Measurements from ENCODE around the gene CEP95.

Gene CEP95

GRCh38 chr17:64579917-64580316, 73.1 kb downstream of the CEP95 start:
- no peak overlapping the region for H2AFZ ChIP-seq
- H3K4me1 ChIP-seq: no peaks in the 10 kb centered on the region
- H3K9me3 ChIP-seq (ENCODE audit: control insufficient read depth, low read length): no peaks in the 10 kb centered on the region
- H3K9ac ChIP-seq: no peak overlapping the region
- no peak for TF ChIP-seq CTCF (IDR thresholded peaks at IDR 0.05)
- no peak overlapping the region for H3K4me3 ChIP-seq (ENCODE audit: low read depth, low read length)
- no peaks in the 10 kb centered on the region for H3K27me3 ChIP-seq (ENCODE audit: control insufficient read depth, insufficient read depth, low read length)
- no peaks in the 10 kb centered on the region for H3K36me3 ChIP-seq (ENCODE audit: control insufficient read depth, insufficient read depth, low read length)
- no peaks in the 10 kb centered on the region for H3K79me2 ChIP-seq
- H3K27ac ChIP-seq: no peak overlapping the region
- no peak overlapping the region for H3K4me2 ChIP-seq (ENCODE audit: low read length)

GRCh38 chr17:64580384-64581315, 73.9 kb downstream of the CEP95 start:
- no peaks in the 10 kb centered on the region for H3K27me3 ChIP-seq (ENCODE audit: control insufficient read depth, insufficient read depth, low read length)
- no peaks in the 10 kb centered on the region for H3K4me1 ChIP-seq
- H3K79me2 ChIP-seq: no peaks in the 10 kb centered on the region
- no peak overlapping the region for H3K4me2 ChIP-seq (ENCODE audit: low read length)
- H3K36me3 ChIP-seq (ENCODE audit: control insufficient read depth, insufficient read depth, low read length): no peaks in the 10 kb centered on the region
- no peak overlapping the region for H3K4me3 ChIP-seq (ENCODE audit: low read depth, low read length)
- H2AFZ ChIP-seq: no peak overlapping the region
- no peaks in the 10 kb centered on the region for H3K9me3 ChIP-seq (ENCODE audit: control insufficient read depth, low read length)
- H3K9ac ChIP-seq: no peak overlapping the region
- TF ChIP-seq CTCF (IDR thresholded peaks at IDR 0.05): no peak
- H3K27ac ChIP-seq: no peak overlapping the region

DNA sequence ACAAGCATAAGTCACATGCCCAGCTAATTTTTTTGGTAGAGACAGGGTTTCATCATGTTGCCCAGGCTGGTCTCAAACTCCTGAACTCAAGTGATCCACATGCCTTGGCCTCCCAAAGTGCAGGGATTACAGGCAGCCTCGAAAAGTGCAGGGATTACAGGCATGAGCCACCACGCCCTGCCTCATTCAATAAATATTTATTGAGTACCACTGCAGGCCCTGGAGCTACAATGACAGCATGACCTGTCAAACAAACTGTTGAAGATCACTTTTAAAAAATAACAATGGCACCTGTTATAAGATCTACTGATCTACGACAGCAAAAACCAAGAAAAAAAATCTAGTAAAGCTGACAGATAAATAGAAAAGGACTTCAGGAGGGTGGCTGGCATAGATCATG, 76.3 kb downstream of the CEP95 start:
- TF ChIP-seq CTCF (IDR thresholded peaks at IDR 0.05): no peak
- Histone ChIP-seq H3K36me3 (ENCODE audit: control insufficient read depth, insufficient read depth, low read length) (no peaks in the 10 kb centered on the region), H3K4me3 (ENCODE audit: low read depth, low read length) (no peak overlapping the region)

DNA sequence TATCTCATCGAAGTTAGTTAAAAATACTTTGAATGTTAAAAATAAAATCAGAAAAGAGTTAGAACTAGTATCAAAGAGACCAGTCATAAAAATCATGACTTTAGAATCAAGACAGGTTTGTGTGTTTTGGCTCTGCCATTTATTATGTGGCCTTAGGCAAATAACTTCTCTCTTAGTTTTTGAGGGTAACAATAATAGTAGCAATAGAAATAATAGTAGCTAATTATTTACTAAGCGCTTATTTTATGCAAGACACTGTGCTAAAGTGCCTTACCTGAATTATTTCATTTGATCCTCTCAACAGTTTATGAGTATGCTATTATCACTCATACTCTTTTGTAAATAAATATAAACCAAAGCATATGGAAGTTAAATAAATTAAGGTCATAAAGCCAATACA, 78.4 kb downstream of the CEP95 start:
- H3K36me3 ChIP-seq (ENCODE audit: control insufficient read depth, insufficient read depth, low read length): no peaks in the 10 kb centered on the region
- no peaks in the 10 kb centered on the region for H3K27me3 ChIP-seq (ENCODE audit: control insufficient read depth, insufficient read depth, low read length)
- no peaks in the 10 kb centered on the region for H3K79me2 ChIP-seq
- no peak overlapping the region for H3K4me3 ChIP-seq (ENCODE audit: low read depth, low read length)
- no peak for TF ChIP-seq CTCF (IDR thresholded peaks at IDR 0.05)
- H3K9ac ChIP-seq: no peak overlapping the region
- H3K27ac ChIP-seq: no peak overlapping the region
- no peak overlapping the region for H2AFZ ChIP-seq
- H3K4me1 ChIP-seq: no peaks in the 10 kb centered on the region
- H3K9me3 ChIP-seq (ENCODE audit: control insufficient read depth, low read length): no peaks in the 10 kb centered on the region
- no peak overlapping the region for H3K4me2 ChIP-seq (ENCODE audit: low read length)

More for the DNA sequence above, 76.3 kb downstream of the CEP95 start:
- no peak overlapping the region for H3K9ac ChIP-seq
- no peaks in the 10 kb centered on the region for H3K4me1 ChIP-seq
- no peak overlapping the region for H3K4me2 ChIP-seq (ENCODE audit: low read length)
- no peaks in the 10 kb centered on the region for H3K9me3 ChIP-seq (ENCODE audit: control insufficient read depth, low read length)
- H3K27me3 ChIP-seq (ENCODE audit: control insufficient read depth, insufficient read depth, low read length): no peaks in the 10 kb centered on the region
- H2AFZ ChIP-seq: no peak overlapping the region
- H3K27ac ChIP-seq: no peak overlapping the region
- no peaks in the 10 kb centered on the region for H3K79me2 ChIP-seq

All from parathyroid adenoma (tissue), 2 donors.